PC-3 (cell line): ENCODE measurements around the gene CYP26A1. TPM values are rescaled to one million over a fixed set of nuclear protein-coding genes. Genes with fewer than 3 reads are reported as not detected.

Experiments
- ATAC-seq: fragments of 200-7000 bp; cut with Tn5 transposase; 2 replicates; pipeline ENCODE4 v1.9.1; 2020; ENCODE audit warnings: mild to moderate bottlenecking, moderate library complexity
- BruUV-seq: library from RNA; stranded (reverse); fragments of 400-500 nt; replicated peaks from 2 replicates; lab custom pipeline; 2021; lab: Mats Ljungman, UMichigan
- CTCF ChIA-PET: fragments of 300-600 bp; sonication (Branson Sonifier 250); formaldehyde crosslinking; loops from one replicate; lab custom pipeline; 2022; ENCODE audit warnings: antibody characterized with exemption; lab: Charles Lee
- POLR2A ChIA-PET: fragments of 300-600 bp; sonication (Branson Sonifier 250); formaldehyde crosslinking; loops from one replicate; lab custom pipeline; 2022; ENCODE audit warnings: antibody characterized with exemption; ENCODE audit not compliant: unreplicated experiment; lab: Charles Lee
- DNase-seq: peaks from one replicate; pipeline ENCODE4 v3.0.0-alpha.2; 2015
- H2AFZ ChIP-seq: fragments of 300-600 bp; sonication (generic); 2 replicates; pipeline ENCODE4 v1.6.0; 2016; ENCODE audit warnings: antibody characterized with exemption, low read length
- H3F3A ChIP-seq: fragments of 300-600 bp; sonication (generic); one replicate; pipeline ENCODE4 v1.6.0; 2017; ENCODE audit warnings: antibody characterized with exemption, low read length, control low read depth, mild to moderate bottlenecking; ENCODE audit not compliant: unreplicated experiment
- H3K27ac ChIP-seq: fragments of 300-600 bp; sonication (generic); 2 replicates; pipeline ENCODE4 v1.5.1; 2016; ENCODE audit warnings: mild to moderate bottlenecking, low read length
- H3K27me3 ChIP-seq: fragments of 300-600 bp; sonication (generic); 2 replicates; pipeline ENCODE4 v1.6.1; 2016; ENCODE audit warnings: low read length, mixed read lengths
- H3K36me3 ChIP-seq: fragments of 300-600 bp; sonication (generic); 2 replicates; pipeline ENCODE4 v1.6.1; 2016; ENCODE audit warnings: low read depth, mixed run types, low read length, mixed read lengths
- H3K4me1 ChIP-seq: fragments of 300-600 bp; sonication (generic); 2 replicates; pipeline ENCODE4 v1.5.1; 2016; ENCODE audit warnings: low read length; ENCODE audit not compliant: insufficient read depth
- H3K4me2 ChIP-seq: fragments of 300-600 bp; sonication (generic); 2 replicates; pipeline ENCODE4 v1.6.0; 2016; ENCODE audit warnings: low read length
- H3K4me3 ChIP-seq: fragments of 300-600 bp; sonication (generic); 2 replicates; pipeline ENCODE4 v1.5.1; 2016; ENCODE audit warnings: mild to moderate bottlenecking, low read length, mixed read lengths
- H3K79me2 ChIP-seq: fragments of 300-600 bp; sonication (generic); 2 replicates; pipeline ENCODE4 v1.6.1; 2017; ENCODE audit warnings: low read length, mixed read lengths
- H3K9ac ChIP-seq: fragments of 300-600 bp; sonication (generic); 2 replicates; pipeline ENCODE4 v1.6.0; 2016; ENCODE audit warnings: mild to moderate bottlenecking, low read length
- H3K9me2 ChIP-seq: fragments of 300-600 bp; sonication (generic); replicated peaks from 2 replicates; pipeline ENCODE4 v1.6.1; 2016; ENCODE audit warnings: mixed run types, low read length, mixed read lengths
- H3K9me3 ChIP-seq: fragments of 300-600 bp; sonication (generic); 2 replicates; pipeline ENCODE4 v1.6.1; 2016; ENCODE audit warnings: low read length, mixed read lengths
- H4K20me1 ChIP-seq: fragments of 300-600 bp; sonication (generic); 2 replicates; pipeline ENCODE4 v1.6.1; 2016; ENCODE audit warnings: low read length, mixed read lengths
- EZH2 ChIP-seq: fragments of 300-600 bp; sonication (generic); IDR thresholded peaks from one replicate; pipeline ENCODE4 v1.6.1; 2017; ENCODE audit warnings: antibody characterized with exemption, mild to moderate bottlenecking, low read length; ENCODE audit not compliant: unreplicated experiment
- EZH2phosphoT487 ChIP-seq: fragments of 300-600 bp; sonication (generic); IDR thresholded peaks from 2 replicates; pipeline ENCODE4 v1.6.1; 2018; ENCODE audit warnings: mild to moderate bottlenecking, antibody characterized with exemption, low read length, borderline replicate concordance
- intact Hi-C: fragments of 100-400 bp; cut with micrococcal nuclease; formaldehyde crosslinking; loops from 2 replicates; pipeline ENCODE4 v1.9.0; 2023
- total RNA-seq: library from RNA; depleted of rRNA; stranded (reverse); fragments of >200 nt; gene quantifications from 2 replicates; pipeline ENCODE4 v1.2.3, GENCODE V29; 2014
- TF ChIP-seq, protein P1 (sequence below): fragments of 300-600 bp; sonication (generic); conservative IDR thresholded peaks from 2 replicates; pipeline ENCODE4 v1.5.1; 2017; ENCODE audit warnings: antibody characterized with exemption, low read depth, mild to moderate bottlenecking, low read length

The CYP26A1 gene
- total RNA-seq, 1 experiment from 2014 or later, result 0.26 TPM

DNA sequence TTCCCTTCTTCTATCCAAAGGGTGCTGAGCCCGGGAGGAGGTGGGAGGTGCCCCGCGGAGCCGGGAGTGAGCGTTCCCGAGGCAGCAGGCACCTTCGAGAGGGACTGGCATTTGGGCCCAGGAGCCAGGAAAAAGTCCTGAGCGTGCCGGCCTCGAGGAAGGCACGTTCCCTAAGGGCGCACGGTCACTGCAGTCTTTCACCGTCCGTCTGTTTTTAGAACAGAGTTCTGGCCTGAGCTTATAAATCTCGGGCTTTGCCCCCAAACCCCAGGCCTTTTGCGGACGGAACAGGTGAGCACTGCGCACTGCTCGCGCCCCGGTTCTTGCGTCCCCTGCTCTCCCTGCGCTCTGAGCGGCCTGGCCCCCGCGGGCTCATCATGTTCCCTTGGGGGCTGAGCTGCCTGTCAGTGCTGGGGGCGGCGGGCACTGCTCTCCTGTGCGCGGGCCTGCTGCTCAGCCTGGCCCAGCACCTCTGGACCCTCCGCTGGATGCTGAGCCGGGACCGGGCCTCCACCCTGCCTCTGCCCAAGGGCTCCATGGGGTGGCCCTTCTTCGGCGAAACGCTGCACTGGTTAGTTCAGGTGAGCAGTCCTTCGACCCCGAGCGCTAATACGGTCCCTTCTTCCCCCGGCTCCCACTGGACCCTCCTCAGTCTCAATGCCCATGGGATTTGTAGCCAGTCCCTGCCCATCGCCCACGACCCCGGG, 12.7 kb upstream of the CYP26A1 start:
- DNase-seq (no peak), ATAC-seq (no peak)
- H3K36me3 ChIP-seq, result no peaks in the 10 kb centered on the region
- BruUV-seq, result no TSS peak
- no peaks in the 10 kb centered on the region for H3K79me2 ChIP-seq
- no peaks in the 10 kb centered on the region for H4K20me1 ChIP-seq
- ChIA-PET CTCF (no interaction called here), POLR2A (no interaction called here)
- H3K4me2 ChIP-seq, result no peak overlapping the region
- H3F3A ChIP-seq, result no peaks in the 10 kb centered on the region
- H3K4me1 ChIP-seq, result peaks cover 14% of the 10 kb centered on the region
- H3K9me2 ChIP-seq, result no peaks in the 10 kb centered on the region
- H3K9ac ChIP-seq, result no peak overlapping the region
- H3K27ac ChIP-seq, result no peak overlapping the region
- TF ChIP-seq, protein P1, sequence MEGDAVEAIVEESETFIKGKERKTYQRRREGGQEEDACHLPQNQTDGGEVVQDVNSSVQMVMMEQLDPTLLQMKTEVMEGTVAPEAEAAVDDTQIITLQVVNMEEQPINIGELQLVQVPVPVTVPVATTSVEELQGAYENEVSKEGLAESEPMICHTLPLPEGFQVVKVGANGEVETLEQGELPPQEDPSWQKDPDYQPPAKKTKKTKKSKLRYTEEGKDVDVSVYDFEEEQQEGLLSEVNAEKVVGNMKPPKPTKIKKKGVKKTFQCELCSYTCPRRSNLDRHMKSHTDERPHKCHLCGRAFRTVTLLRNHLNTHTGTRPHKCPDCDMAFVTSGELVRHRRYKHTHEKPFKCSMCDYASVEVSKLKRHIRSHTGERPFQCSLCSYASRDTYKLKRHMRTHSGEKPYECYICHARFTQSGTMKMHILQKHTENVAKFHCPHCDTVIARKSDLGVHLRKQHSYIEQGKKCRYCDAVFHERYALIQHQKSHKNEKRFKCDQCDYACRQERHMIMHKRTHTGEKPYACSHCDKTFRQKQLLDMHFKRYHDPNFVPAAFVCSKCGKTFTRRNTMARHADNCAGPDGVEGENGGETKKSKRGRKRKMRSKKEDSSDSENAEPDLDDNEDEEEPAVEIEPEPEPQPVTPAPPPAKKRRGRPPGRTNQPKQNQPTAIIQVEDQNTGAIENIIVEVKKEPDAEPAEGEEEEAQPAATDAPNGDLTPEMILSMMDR, result no peak
- TF ChIP-seq EZH2 (no peak), EZH2phosphoT487 (no peak)
- no peak overlapping the region for H2AFZ ChIP-seq
- intact Hi-C loops, result no loop called here
- no peaks in the 10 kb centered on the region for H3K9me3 ChIP-seq
- no peak overlapping the region for H3K4me3 ChIP-seq
- H3K27me3 ChIP-seq, result no peaks in the 10 kb centered on the region

DNA sequence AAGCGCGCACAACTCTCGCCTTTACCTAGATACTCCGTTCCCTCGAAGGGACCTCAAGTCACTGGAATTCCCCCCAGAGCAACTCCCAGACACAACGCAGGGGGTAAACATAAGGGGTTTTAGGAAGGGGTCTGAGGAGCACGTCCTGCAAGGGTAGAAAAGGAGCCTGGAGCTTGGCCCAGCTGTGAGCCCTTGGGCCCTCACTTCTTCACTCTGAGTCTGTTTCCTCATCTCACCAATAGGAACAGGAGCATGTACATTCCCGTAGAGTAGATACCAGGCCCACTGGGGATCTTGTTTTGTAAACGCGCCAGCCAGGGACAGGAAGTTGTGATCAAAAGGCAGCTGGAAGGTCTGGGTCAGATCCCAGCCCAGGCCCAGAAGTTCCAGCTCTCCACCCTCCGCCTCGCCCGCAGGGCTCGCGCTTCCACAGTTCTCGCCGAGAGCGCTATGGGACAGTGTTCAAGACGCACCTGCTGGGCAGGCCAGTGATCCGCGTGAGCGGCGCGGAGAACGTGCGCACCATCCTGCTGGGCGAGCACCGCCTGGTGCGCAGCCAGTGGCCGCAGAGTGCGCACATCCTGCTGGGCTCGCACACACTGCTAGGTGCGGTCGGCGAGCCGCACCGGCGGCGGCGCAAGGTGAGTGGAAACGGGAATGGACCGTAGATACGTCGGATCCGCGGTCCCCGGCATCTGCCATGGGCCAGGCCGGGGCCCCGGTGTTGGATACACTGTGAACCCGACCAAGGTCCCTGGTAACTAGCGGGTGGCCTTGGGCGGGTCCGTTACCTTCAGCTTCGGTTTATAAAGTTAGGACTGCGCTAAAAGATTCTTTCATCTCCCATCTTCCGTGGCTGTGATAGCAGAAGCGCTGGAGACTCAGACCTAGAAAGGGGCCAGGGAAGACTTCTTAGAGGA, 11.8 kb upstream of the CYP26A1 start:
- no peaks in the 10 kb centered on the region for H4K20me1 ChIP-seq
- H3K4me2 ChIP-seq, result no peak overlapping the region
- no peaks in the 10 kb centered on the region for H3K36me3 ChIP-seq
- no peaks in the 10 kb centered on the region for H3F3A ChIP-seq
- H3K79me2 ChIP-seq, result no peaks in the 10 kb centered on the region
- no peak overlapping the region for H2AFZ ChIP-seq
- H3K27me3 ChIP-seq, result no peaks in the 10 kb centered on the region
- no TSS peak for BruUV-seq
- H3K4me3 ChIP-seq, result no peak overlapping the region
- no peaks in the 10 kb centered on the region for H3K9me3 ChIP-seq
- no peaks in the 10 kb centered on the region for H3K9me2 ChIP-seq
- intact Hi-C loops, result no loop called here
- no peak overlapping the region for H3K9ac ChIP-seq
- H3K4me1 ChIP-seq, result peaks cover 14% of the 10 kb centered on the region
- ChIA-PET CTCF (no interaction called here), POLR2A (no interaction called here)
- H3K27ac ChIP-seq, result no peak overlapping the region
- DNase-seq (no peak), ATAC-seq (no peak)
- TF ChIP-seq, protein P1, result no peak
- TF ChIP-seq EZH2 (no peak), EZH2phosphoT487 (no peak)
